K562 treated with DMSO at 1 percent for 24 hours (cell line): ENCODE data around the gene BEX3. TPM values are rescaled to one million over a fixed set of nuclear protein-coding genes. Genes with fewer than 3 reads are reported as not detected.

ENCODE experiments used
- total RNA-seq: library from RNA; unstranded; fragments of 300-600 nt; gene quantifications from 2 replicates; pipeline ENCODE4 v1.2.3, GENCODE V29; 2022; ENCODE audit warnings: low read depth; ENCODE audit not compliant: insufficient read depth

The BEX3 gene
- not detected in 2 replicates for total RNA-seq

DNA sequence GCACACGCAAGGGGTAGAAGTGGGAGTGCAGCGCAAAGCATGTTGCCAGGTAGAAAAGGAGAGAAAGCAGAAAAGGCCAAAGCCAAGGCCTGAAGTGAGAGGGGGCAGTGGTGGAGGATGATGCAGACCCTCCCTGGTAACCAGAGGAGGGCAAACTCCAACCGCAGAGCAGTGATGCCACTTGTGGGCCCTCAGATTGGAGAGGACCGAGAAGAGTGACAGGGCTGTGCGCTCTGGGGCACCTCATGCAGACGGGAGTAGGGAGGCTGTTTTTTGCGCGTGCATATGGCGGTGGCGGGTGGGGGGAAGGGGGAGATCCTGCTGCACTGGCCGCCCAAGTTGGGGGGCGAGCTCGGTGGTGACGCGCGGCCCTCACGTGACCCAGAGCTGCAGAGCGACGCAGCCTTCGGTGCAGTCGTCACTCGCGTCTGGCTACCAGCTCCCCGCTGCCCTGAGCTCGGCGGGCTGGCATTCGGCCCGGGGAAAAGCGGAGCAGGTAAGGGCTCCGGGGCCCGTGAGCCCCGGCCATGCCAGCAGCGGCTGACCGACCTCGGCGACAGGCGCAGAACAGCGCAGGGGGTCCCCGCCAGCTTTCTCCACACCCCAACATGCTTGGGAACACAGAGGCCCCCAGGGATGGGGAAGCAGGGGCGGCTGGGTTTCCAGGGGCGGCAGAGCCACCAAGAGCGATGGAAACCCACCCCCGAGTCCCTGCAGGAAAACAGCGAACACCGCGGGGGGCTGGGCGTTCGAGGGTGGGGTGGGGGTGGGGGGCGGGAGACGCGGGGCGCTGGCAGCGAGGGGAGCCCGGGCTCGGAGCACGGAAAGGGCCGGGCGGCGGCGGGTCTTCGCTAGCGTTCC lies at the start of gene BEX3:
BEX3 (plus strand) TSS at position 421 of the 861 bp plus-strand sequence. CDS start 984 bp downstream, outside the sequence.

DNA sequence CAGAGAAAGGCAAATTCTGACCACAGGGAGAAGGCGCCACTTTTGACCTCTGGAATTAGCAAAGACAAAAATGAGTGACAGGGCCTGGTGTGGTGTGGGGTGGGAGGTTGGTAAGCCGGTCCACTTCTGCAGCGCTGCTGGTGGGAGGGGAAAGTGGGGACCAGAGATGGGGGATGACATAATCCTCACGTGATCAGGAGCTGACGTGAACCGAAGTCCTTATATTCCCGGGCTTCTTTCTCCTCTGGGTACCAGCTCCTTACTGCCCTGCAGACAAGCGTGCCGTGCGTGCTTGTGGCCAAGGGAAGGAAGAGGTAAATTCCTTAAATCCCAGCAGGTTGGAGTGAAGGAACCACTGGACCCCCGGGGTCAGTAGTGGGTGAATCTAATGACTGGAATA lies 46.3 kb upstream of the BEX3 start, which contains the start of gene TCEAL7:
TCEAL7 (plus strand) TSS at position 249 of the 400 bp plus-strand sequence. CDS start 1,165 bp downstream, outside the sequence.

GRCh38 chrX:103356130-103356798 lies 20.1 kb upstream of the BEX3 start, which contains the start of gene TCEAL9:
Gene TCEAL9, plus strand, starts transcription at chrX:103356506. Its CDS starts 1,179 bp downstream, at chrX:103357685.

Other genes starting within 250 kb of the BEX3 start
- 98.3 and 109 TPM in 2 replicates for gene BEX4, start 161.4 kb upstream of the BEX3 start, total RNA-seq
- 30.8 and 40.5 TPM in 2 replicates for gene TCEAL8, start 121.4 kb upstream of the BEX3 start, total RNA-seq
- gene TCEAL5, start 99.8 kb upstream of the BEX3 start, total RNA-seq = not detected in 2 replicates
- gene BEX2, start 65.5 kb upstream of the BEX3 start, total RNA-seq = 26.0 and 32.8 TPM in 2 replicates
- not detected in 2 replicates for gene TCEAL7, start 46.3 kb upstream of the BEX3 start, total RNA-seq
- 46.3 and 56.0 TPM in 2 replicates for gene TCEAL9, start 20.0 kb upstream of the BEX3 start, total RNA-seq
- 0.24 and 0.87 TPM in 2 replicates for gene RAB40A, start 143.0 kb downstream of the BEX3 start, total RNA-seq
- 8.6 and 9.8 TPM in 2 replicates for gene TCEAL4, start 209.0 kb downstream of the BEX3 start, total RNA-seq
- not detected in 2 replicates for gene TCEAL3, start 231.4 kb downstream of the BEX3 start, total RNA-seq